Activated CD4-positive, alpha-beta T cell treated with anti-CD3 and anti-CD28 coated beads, Interleukin-2, Interleukin-4, amounts not matched to agents 100 ng/mL and 50 ng/mL, durations not matched to agents 16 hours and 8 hours (primary cell): ENCODE measurements around the gene AGPAT2.
"Not testable (repeated sequence)": the region's sequence is repeated elsewhere in the genome, so short reads cannot be mapped to it uniquely, and the experiment has no call there.

Experiments
- DNase-seq: peaks from one replicate; pipeline ENCODE4 v3.0.0-alpha.2; 2020; ENCODE audit warnings: low spot score

AGPAT2 gene

GRCh38 chr9:136720251-136720897 lies 33.1 kb upstream of the AGPAT2 start:
- DNase-seq: no peak

GRCh38 chr9:136719195-136719880 lies 32.1 kb upstream of the AGPAT2 start:
- no peak for DNase-seq

- DNase-seq: no peak
Observed at GRCh38 chr9:136718345-136719194, 31.3 kb upstream of the AGPAT2 start.

GRCh38 chr9:136717399-136717798 lies 30.1 kb upstream of the AGPAT2 start:
- no peak for DNase-seq

- no peak for DNase-seq
Observed at GRCh38 chr9:136714893-136715274, 27.6 kb upstream of the AGPAT2 start.

GRCh38 chr9:136714096-136714892 lies 27.0 kb upstream of the AGPAT2 start:
- no peak for DNase-seq

GRCh38 chr9:136713550-136713949 lies 26.3 kb upstream of the AGPAT2 start:
- no peak for DNase-seq

GRCh38 chr9:136712690-136713544 lies 25.7 kb upstream of the AGPAT2 start:
- DNase-seq: no peak

- no peak for DNase-seq
Observed at GRCh38 chr9:136711751-136712689, 24.8 kb upstream of the AGPAT2 start, which contains the start of gene DIPK1B. DIPK1B (plus strand) TSS chr9:136712572; CDS start chr9:136712666, 94 bp downstream.

- DNase-seq: not testable (repeated sequence)
Observed at GRCh38 chr9:136711219-136711648, 24.0 kb upstream of the AGPAT2 start.

GRCh38 chr9:136710543-136710942 lies 23.3 kb upstream of the AGPAT2 start:
- no peak for DNase-seq

GRCh38 chr9:136709454-136710109 lies 22.3 kb upstream of the AGPAT2 start:
- DNase-seq: no peak

- DNase-seq: no peak
Observed at GRCh38 chr9:136707849-136708517, 20.7 kb upstream of the AGPAT2 start.

- DNase-seq: no peak
Observed at GRCh38 chr9:136707011-136707410, 19.8 kb upstream of the AGPAT2 start.

- no peak for DNase-seq
Observed at GRCh38 chr9:136705564-136705963, 18.3 kb upstream of the AGPAT2 start.

GRCh38 chr9:136704741-136705140 lies 17.5 kb upstream of the AGPAT2 start:
- DNase-seq: not testable (repeated sequence)

- DNase-seq: no peak
Observed at GRCh38 chr9:136703276-136703860, 16.1 kb upstream of the AGPAT2 start.

- DNase-seq: no peak
Observed at GRCh38 chr9:136701668-136702053, 14.4 kb upstream of the AGPAT2 start.
